SU-DHL-6 (cell line): Measurements from ENCODE around the gene INAVA.

Experiments
- EZH2phosphoT487 ChIP-seq: fragments of 200-600 bp; sonication (generic), shearing (Covaris generic); conservative IDR thresholded peaks from 2 replicates; pipeline ENCODE4 v1.6.1; 2018; ENCODE audit warnings: mild to moderate bottlenecking, antibody characterized with exemption, low read length, moderate library complexity, mixed read lengths
- TF ChIP-seq, protein P1 (sequence below): fragments of 200-600 bp; sonication (generic); IDR thresholded peaks from one replicate; pipeline ENCODE4 v1.5.1; 2017; ENCODE audit warnings: antibody characterized with exemption, mild to moderate bottlenecking, low read length, moderate library complexity; ENCODE audit not compliant: insufficient read depth, poor library complexity, severe bottlenecking

DNA sequence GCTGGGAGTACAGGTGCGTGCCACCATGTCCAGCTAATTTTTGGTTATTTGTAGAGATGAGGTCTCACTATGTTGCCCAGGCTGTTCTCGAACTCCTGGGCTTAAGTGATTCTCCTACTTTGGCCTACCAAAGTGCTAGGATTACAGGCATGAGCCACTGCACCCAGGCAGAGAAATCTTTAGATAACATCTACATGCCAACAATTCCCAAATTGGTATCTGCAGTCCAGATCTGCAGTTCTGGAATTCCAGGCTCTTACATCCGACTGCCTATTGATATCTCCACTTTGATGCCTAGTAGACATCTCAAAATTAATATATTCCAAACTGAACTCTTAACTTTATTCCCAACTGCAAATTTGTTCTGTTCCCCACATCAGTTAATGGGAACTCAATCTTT is 23.3 kb downstream of the INAVA start:
- TF ChIP-seq, protein P1, sequence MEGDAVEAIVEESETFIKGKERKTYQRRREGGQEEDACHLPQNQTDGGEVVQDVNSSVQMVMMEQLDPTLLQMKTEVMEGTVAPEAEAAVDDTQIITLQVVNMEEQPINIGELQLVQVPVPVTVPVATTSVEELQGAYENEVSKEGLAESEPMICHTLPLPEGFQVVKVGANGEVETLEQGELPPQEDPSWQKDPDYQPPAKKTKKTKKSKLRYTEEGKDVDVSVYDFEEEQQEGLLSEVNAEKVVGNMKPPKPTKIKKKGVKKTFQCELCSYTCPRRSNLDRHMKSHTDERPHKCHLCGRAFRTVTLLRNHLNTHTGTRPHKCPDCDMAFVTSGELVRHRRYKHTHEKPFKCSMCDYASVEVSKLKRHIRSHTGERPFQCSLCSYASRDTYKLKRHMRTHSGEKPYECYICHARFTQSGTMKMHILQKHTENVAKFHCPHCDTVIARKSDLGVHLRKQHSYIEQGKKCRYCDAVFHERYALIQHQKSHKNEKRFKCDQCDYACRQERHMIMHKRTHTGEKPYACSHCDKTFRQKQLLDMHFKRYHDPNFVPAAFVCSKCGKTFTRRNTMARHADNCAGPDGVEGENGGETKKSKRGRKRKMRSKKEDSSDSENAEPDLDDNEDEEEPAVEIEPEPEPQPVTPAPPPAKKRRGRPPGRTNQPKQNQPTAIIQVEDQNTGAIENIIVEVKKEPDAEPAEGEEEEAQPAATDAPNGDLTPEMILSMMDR: no peak
- TF ChIP-seq EZH2phosphoT487: no peak
